IMR-90 (cell line): ENCODE measurements around the gene MRPL41. TPM values are rescaled to one million over a fixed set of nuclear protein-coding genes. Genes with fewer than 3 reads are reported as not detected.

Source experiments
- ATAC-seq: fragments of 200-7000 bp; cut with Tn5 transposase; 2 replicates; pipeline ENCODE4 v1.9.1; 2020; ENCODE audit warnings: low read depth, mild to moderate bottlenecking, moderate library complexity
- BruUV-seq: library from RNA; stranded (reverse); fragments of 400-500 nt; replicated peaks from 2 replicates; lab custom pipeline; 2021; lab: Mats Ljungman, UMichigan
- CTCF ChIA-PET: fragments of 300-600 bp; formaldehyde crosslinking; extraction: SDS; loops from one replicate; lab custom pipeline; 2021; ENCODE audit warnings: antibody characterized with exemption; lab: Yijun Ruan, JAX
- POLR2A ChIA-PET: fragments of 300-600 bp; sonication (Branson Sonifier 250); formaldehyde crosslinking; loops from one replicate; lab custom pipeline; 2022; ENCODE audit warnings: antibody characterized with exemption; ENCODE audit not compliant: unreplicated experiment; lab: Charles Lee
- DNase-seq: peaks from one replicate; pipeline ENCODE4 v3.0.0; 2013
- H2AFZ ChIP-seq: replicated peaks from 2 replicates; pipeline ENCODE3; 2013; ENCODE audit warnings: low read length, mild to moderate bottlenecking; ENCODE audit not compliant: poor library complexity
- H2AK5ac ChIP-seq: 2 replicates; pipeline ENCODE4 v1.6.1; 2013; ENCODE audit warnings: low read depth, low read length, inconsistent platforms
- H2AK9ac ChIP-seq: replicated peaks from 2 replicates; pipeline ENCODE3; 2013; ENCODE audit warnings: mild to moderate bottlenecking, low read depth, low read length, moderate library complexity; ENCODE audit not compliant: poor library complexity
- H2BK120ac ChIP-seq: 2 replicates; pipeline ENCODE4 v1.6.1; 2013; ENCODE audit warnings: low read depth, low read length, inconsistent platforms
- H2BK15ac ChIP-seq: 3 replicates; pipeline ENCODE4 v1.6.1; 2013; ENCODE audit warnings: low read depth, low read length, inconsistent platforms
- H2BK20ac ChIP-seq: 2 replicates; pipeline ENCODE4 v1.6.1; 2013; ENCODE audit warnings: low read depth, mild to moderate bottlenecking, inconsistent platforms, low read length, moderate library complexity
- H2BK5ac ChIP-seq: 2 replicates; pipeline ENCODE4 v1.6.1; 2013; ENCODE audit warnings: mild to moderate bottlenecking, low read depth, low read length, inconsistent platforms; ENCODE audit not compliant: poor library complexity, severe bottlenecking
- H3K14ac ChIP-seq: replicated peaks from 2 replicates; pipeline ENCODE4 v1.6.1; 2013; ENCODE audit warnings: low read depth, low read length, inconsistent platforms
- H3K18ac ChIP-seq: 2 replicates; pipeline ENCODE4 v1.6.1; 2013; ENCODE audit warnings: low read depth, low read length, control low read depth
- H3K23ac ChIP-seq: 2 replicates; pipeline ENCODE4 v1.6.1; 2013; ENCODE audit warnings: low read depth, low read length, inconsistent platforms
- H3K27ac ChIP-seq: 2 replicates; pipeline ENCODE4 v1.5.1; 2013; ENCODE audit warnings: mild to moderate bottlenecking, control low read depth, low read length; ENCODE audit not compliant: insufficient read depth
- H3K27me3 ChIP-seq: 2 replicates; pipeline ENCODE4 v1.6.1; 2013; ENCODE audit warnings: low read length; ENCODE audit not compliant: control insufficient read depth, insufficient read depth
- H3K36me3 ChIP-seq: 2 replicates; pipeline ENCODE4 v1.6.1; 2013; ENCODE audit warnings: low read length, mixed read lengths; ENCODE audit not compliant: control insufficient read depth, insufficient read depth
- H3K4ac ChIP-seq: 2 replicates; pipeline ENCODE4 v1.6.1; 2013; ENCODE audit warnings: low read depth, low read length, inconsistent platforms
- H3K4me1 ChIP-seq: 2 replicates; pipeline ENCODE4 v1.6.1; 2013; ENCODE audit warnings: low read length, mixed read lengths; ENCODE audit not compliant: control insufficient read depth, insufficient read depth
- H3K4me2 ChIP-seq: 2 replicates; pipeline ENCODE4 v1.6.1; 2013; ENCODE audit warnings: low read depth, mild to moderate bottlenecking, control low read depth, low read length, moderate library complexity
- H3K4me3 ChIP-seq: 2 replicates; pipeline ENCODE4 v1.5.1; 2013; ENCODE audit warnings: low read depth, mild to moderate bottlenecking, control low read depth, low read length, moderate library complexity; ENCODE audit not compliant: insufficient read depth
- H3K56ac ChIP-seq: 2 replicates; pipeline ENCODE4 v1.6.1; 2013; ENCODE audit warnings: low read length, inconsistent platforms; ENCODE audit not compliant: insufficient read depth; ENCODE audit errors: extremely low read depth
- H3K79me1 ChIP-seq, 2 experiments: 2 replicates each; pipeline ENCODE4 v1.6.1; 2013; ENCODE audit warnings: low read length in 2 of 2, inconsistent platforms in 1 of 2, low read depth in 1 of 2
- H3K9ac ChIP-seq: 2 replicates; pipeline ENCODE4 v1.6.1; 2013; ENCODE audit warnings: low read depth, low read length, control low read depth
- H3K9me1 ChIP-seq: 2 replicates; pipeline ENCODE4 v1.6.1; 2013; ENCODE audit warnings: low read length, inconsistent platforms; ENCODE audit not compliant: insufficient read depth
- H3K9me3 ChIP-seq: 2 replicates; pipeline ENCODE4 v1.6.1; 2013; ENCODE audit warnings: low read length; ENCODE audit not compliant: control insufficient read depth, insufficient read depth
- H4K20me1 ChIP-seq: 2 replicates; pipeline ENCODE4 v1.6.1; 2013; ENCODE audit warnings: low read length, inconsistent platforms; ENCODE audit not compliant: insufficient read depth
- H4K5ac ChIP-seq: 2 replicates; pipeline ENCODE4 v1.6.1; 2013; ENCODE audit warnings: mild to moderate bottlenecking, low read depth, low read length, control low read depth
- H4K8ac ChIP-seq, 2 experiments: 2 replicates each; pipeline ENCODE4 v1.6.1; 2013; ENCODE audit warnings: low read depth in 2 of 2, low read length in 2 of 2, control low read depth in 1 of 2, inconsistent platforms in 1 of 2
- H4K91ac ChIP-seq: 2 replicates; pipeline ENCODE4 v1.6.1; 2013; ENCODE audit warnings: low read depth, low read length, inconsistent platforms; ENCODE audit not compliant: insufficient read depth
- RAD21 ChIP-seq: IDR thresholded peaks from 2 replicates; pipeline ENCODE4 v1.6.1; 2012; ENCODE audit warnings: low read length, improper control_type of control experiment
- WGBS, 2 experiments: methylation state at CpG; one replicate each; pipeline versions ENCODE4 v1.1.5 to v1.1.7; 2013; ENCODE audit warnings: missing lambda C conversion rate in 2 of 2; ENCODE audit not compliant: insufficient read length in 1 of 2; ENCODE audit errors: extremely low coverage in 2 of 2; 5-methylcytosine and 5-hydroxymethylcytosine counted together
- dilution Hi-C: fragments of 300-500 bp; cut with HindIII; formaldehyde crosslinking; loops from one replicate; pipeline ENCODE4 v1.14.3; 2018; ENCODE audit warnings: low sequenced_read_pairs; ENCODE audit not compliant: unreplicated experiment
- in situ Hi-C: fragments of 300-500 bp; cut with MboI; formaldehyde crosslinking; loops from 3 replicates; pipeline ENCODE4 v1.14.3; 2019; ENCODE audit warnings: low sequenced_read_pairs, inconsistent platforms, mixed read lengths
- intact Hi-C: fragments of 100-400 bp; cut with micrococcal nuclease; formaldehyde crosslinking; loops from 2 replicates; pipeline ENCODE4 v1.10.0; 2022
- polyA plus RNA-seq, 3 experiments: library from polyadenylated mRNA; depleted of rRNA; stranded (reverse); fragments of >200 nt; gene quantifications; 2 replicates each; pipeline ENCODE4 v1.2.3, GENCODE V29; 2012; ENCODE audit warnings: low replicate concordance in 1 of 3
- total RNA-seq: library from RNA; depleted of rRNA; stranded (reverse); fragments of >200 nt; gene quantifications from 2 replicates; pipeline ENCODE4 v1.2.3, GENCODE V29; 2012
- TF ChIP-seq, protein P1 (sequence below): fragments of 150-350 bp; IDR thresholded peaks from 2 replicates; pipeline ENCODE4 v1.6.1; 2017; ENCODE audit warnings: mild to moderate bottlenecking, antibody characterized with exemption, low read length, low read depth

Gene MRPL41
- total and polyA plus RNA-seq, 2 of the 4 experiments (the other 2 are of a cell fraction) = 15.6 to 38.9 TPM

DNA sequence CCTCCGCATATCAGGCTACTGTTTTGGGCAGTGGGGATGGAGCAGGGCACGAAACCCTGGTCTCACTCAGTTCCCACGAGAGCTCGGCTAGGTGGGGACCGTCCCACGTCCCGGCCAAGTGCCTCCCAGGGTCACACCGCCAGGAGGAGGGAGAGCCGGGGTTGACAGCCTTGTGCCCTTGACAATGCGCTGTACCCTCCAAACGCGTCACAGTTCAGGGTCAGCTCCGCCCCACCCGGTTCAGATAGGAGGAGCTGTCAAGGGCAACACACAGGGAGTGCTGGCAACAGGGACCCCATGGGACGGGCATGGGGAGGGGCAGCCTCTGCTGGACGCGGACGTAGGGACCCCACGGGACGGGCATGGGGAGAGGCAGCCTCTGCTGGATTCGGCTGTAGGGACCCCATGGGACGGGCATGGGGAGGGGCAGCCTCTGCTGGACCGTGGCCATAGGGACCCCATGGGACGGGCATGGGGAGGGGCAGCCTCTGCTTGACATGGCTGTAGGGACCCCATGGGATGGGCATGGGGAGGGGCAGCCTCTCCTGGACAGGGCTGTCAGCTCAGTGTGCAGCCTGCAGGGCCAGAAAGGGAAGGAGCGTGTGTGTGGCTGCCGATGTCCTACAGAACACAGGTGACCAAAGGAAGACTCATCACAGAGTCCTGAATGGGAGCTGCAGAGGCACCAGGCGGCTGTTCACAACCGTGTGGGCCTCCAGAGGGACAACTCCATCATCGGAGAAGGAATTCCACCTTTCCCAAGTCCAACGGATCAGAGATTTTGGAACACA lies 30.9 kb upstream of the MRPL41 start:
- H2AFZ ChIP-seq = no peak overlapping the region
- BruUV-seq = no TSS peak
- no peak overlapping the region for H2BK15ac ChIP-seq
- dilution Hi-C loops = no loop called here
- no peak overlapping the region for H2BK5ac ChIP-seq
- H4K8ac ChIP-seq = no peak overlapping the region
- in situ Hi-C loops = no loop called here
- H3K9me3 ChIP-seq = no peaks in the 10 kb centered on the region
- no peak overlapping the region for H3K27ac ChIP-seq
- no peak overlapping the region for H2BK20ac ChIP-seq
- ChIA-PET POLR2A (no interaction called here), CTCF (no interaction called here)
- H3K27me3 ChIP-seq = no peaks in the 10 kb centered on the region
- no peak for DNase-seq
- no peak overlapping the region for H3K4ac ChIP-seq
- H3K79me1 ChIP-seq = no peaks in the 10 kb centered on the region
- no peak overlapping the region for H3K14ac ChIP-seq
- H2BK120ac ChIP-seq = no peak overlapping the region
- no peak overlapping the region for H3K56ac ChIP-seq
- intact Hi-C loops = no loop called here
- no peaks in the 10 kb centered on the region for H3K9me1 ChIP-seq
- ATAC-seq = no peak
- no peaks in the 10 kb centered on the region for H4K20me1 ChIP-seq
- H2AK5ac ChIP-seq = no peak overlapping the region
- H4K5ac ChIP-seq = no peak overlapping the region
- H4K91ac ChIP-seq = no peak overlapping the region
- H2AK9ac ChIP-seq = no peak overlapping the region
- H3K36me3 ChIP-seq = no peaks in the 10 kb centered on the region
- no peak for TF ChIP-seq RAD21
- TF ChIP-seq, protein P1, sequence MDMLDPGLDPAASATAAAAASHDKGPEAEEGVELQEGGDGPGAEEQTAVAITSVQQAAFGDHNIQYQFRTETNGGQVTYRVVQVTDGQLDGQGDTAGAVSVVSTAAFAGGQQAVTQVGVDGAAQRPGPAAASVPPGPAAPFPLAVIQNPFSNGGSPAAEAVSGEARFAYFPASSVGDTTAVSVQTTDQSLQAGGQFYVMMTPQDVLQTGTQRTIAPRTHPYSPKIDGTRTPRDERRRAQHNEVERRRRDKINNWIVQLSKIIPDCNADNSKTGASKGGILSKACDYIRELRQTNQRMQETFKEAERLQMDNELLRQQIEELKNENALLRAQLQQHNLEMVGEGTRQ = no peak
- H3K18ac ChIP-seq = no peak overlapping the region
- H3K4me3 ChIP-seq = no peak overlapping the region
- WGBS, 2 experiments = 71% methylated on average over 11 of the region's 30 CpGs; no CpG with 5 or more reads in 1 of the 2 experiments
- H3K9ac ChIP-seq = no peak overlapping the region
- no peaks in the 10 kb centered on the region for H3K4me1 ChIP-seq
- H3K23ac ChIP-seq = no peak overlapping the region
- no peak overlapping the region for H3K4me2 ChIP-seq
